Muscle layer of duodenum (tissue), 2 donors: ENCODE measurements around the gene AGO1.
"Not testable (repeated sequence)": the region's sequence is repeated elsewhere in the genome, so short reads cannot be mapped to it uniquely, and the experiment has no call there.

Source experiments
- H3K27ac ChIP-seq: one replicate; pipeline ENCODE4 v1.7.0; 2013; ENCODE audit warnings: mild to moderate bottlenecking, low read length
- H3K27me3 ChIP-seq: one replicate; pipeline ENCODE4 v1.7.0; 2013; ENCODE audit warnings: low read depth, mild to moderate bottlenecking, control low read depth, low read length
- H3K36me3 ChIP-seq, 2 donors: one replicate each; pipeline ENCODE4 v1.7.0; 2013; ENCODE audit warnings: low read length in 2 of 2, control low read depth in 1 of 2, mild to moderate bottlenecking in 1 of 2; ENCODE audit not compliant: insufficient read depth in 2 of 2, control insufficient read depth in 1 of 2
- H3K4me1 ChIP-seq, 2 donors: one replicate each; pipeline ENCODE4 v1.7.0; 2013; ENCODE audit warnings: low read length in 2 of 2, mild to moderate bottlenecking in 2 of 2, control low read depth in 1 of 2, moderate library complexity in 1 of 2; ENCODE audit not compliant: insufficient read depth in 2 of 2, control insufficient read depth in 1 of 2
- H3K4me3 ChIP-seq, 2 donors: one replicate each; pipeline ENCODE4 v1.7.0; 2013; ENCODE audit warnings: low read length in 2 of 2, low read depth in 1 of 2, mild to moderate bottlenecking in 1 of 2
- H3K9me3 ChIP-seq, 2 donors: one replicate each; pipeline ENCODE4 v1.7.0; 2013; ENCODE audit warnings: low read length in 2 of 2, control low read depth in 1 of 2, mild to moderate bottlenecking in 1 of 2; ENCODE audit not compliant: control insufficient read depth in 1 of 2
- donor health status: healthy.

The AGO1 gene

GRCh38 chr1:35888255-35888654, 5.2 kb downstream of the AGO1 start:
- Histone ChIP-seq H3K36me3 (peaks cover 19 to 31% of the 10 kb centered on the region in 2 donors), H3K4me3 (no peak overlapping the region), H3K27me3 (no peaks in the 10 kb centered on the region), H3K4me1 (peaks cover 23 to 27% of the 10 kb centered on the region in 2 donors), H3K9me3 (no peaks in the 10 kb centered on the region), H3K27ac (no peak overlapping the region)

- not testable (repeated sequence) for H3K9me3 ChIP-seq, H3K4me3 ChIP-seq
Observed at GRCh38 chr1:35888981-35889380, 6.0 kb downstream of the AGO1 start.

GRCh38 chr1:35893051-35893879, 10.3 kb downstream of the AGO1 start:
- H3K27me3 ChIP-seq, result no peaks in the 10 kb centered on the region
- H3K36me3 ChIP-seq, result peaks cover 52 to 58% of the 10 kb centered on the region in 2 donors
- no peaks in the 10 kb centered on the region for H3K9me3 ChIP-seq
- H3K4me1 ChIP-seq, result no peaks in the 10 kb centered on the region
- no peak overlapping the region for H3K27ac ChIP-seq
- H3K4me3 ChIP-seq, result no peak overlapping the region

More at GRCh38 chr1:35888981-35889380, 6.0 kb downstream of the AGO1 start:
- not testable (repeated sequence) for H3K27me3 ChIP-seq, H3K27ac ChIP-seq
- peaks cover 26 to 39% of the 10 kb centered on the region in 2 donors for H3K36me3 ChIP-seq
- peaks cover 23 to 26% of the 10 kb centered on the region in 2 donors for H3K4me1 ChIP-seq

DNA sequence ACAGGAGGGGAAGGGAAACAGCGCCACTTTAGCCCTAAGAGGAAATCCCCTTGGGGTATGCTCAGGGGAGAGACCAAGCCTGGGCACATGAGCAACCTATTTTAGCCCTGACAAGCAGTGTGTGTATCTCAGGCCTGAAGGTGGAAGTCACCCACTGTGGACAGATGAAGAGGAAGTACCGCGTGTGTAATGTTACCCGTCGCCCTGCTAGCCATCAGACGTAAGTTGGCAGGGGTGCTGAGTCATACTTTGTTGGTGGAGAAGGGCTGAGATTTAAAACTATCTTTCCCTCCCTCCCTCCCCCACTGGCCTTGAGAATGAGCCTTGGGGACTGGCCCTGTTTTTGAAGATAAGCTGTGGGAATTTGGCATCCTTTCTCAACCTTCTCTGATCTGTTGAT, 11.2 kb downstream of the AGO1 start:
- Histone ChIP-seq H3K4me1 (no peaks in the 10 kb centered on the region), H3K4me3 (no peak overlapping the region), H3K9me3 (no peaks in the 10 kb centered on the region), H3K27ac (no peak overlapping the region), H3K27me3 (no peaks in the 10 kb centered on the region), H3K36me3 (peaks cover 52 to 60% of the 10 kb centered on the region in 2 donors)

DNA sequence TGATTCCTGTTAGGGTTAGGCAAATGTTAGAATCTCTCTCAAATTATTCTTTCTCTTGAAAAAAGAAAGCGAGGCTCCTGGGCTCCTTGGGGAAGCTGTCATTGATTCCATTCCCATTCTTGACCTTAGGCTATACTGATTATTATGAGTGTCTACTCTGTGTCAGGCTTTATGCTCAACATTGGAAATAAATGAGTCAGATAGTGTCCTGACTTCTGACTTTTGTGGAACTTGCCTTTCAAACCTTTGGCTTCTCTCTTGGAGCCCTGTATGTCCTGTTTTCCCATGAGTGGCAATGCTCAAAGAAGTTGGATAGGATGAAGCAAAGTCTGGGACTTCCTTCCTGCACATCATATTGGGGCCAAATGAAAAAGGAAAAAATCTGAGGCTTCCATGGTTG, 11.6 kb downstream of the AGO1 start:
- no peak overlapping the region for H3K27ac ChIP-seq
- peaks cover 52 to 59% of the 10 kb centered on the region in 2 donors for H3K36me3 ChIP-seq
- no peak overlapping the region for H3K4me3 ChIP-seq
- H3K4me1 ChIP-seq, result no peaks in the 10 kb centered on the region
- H3K9me3 ChIP-seq, result no peaks in the 10 kb centered on the region
- no peaks in the 10 kb centered on the region for H3K27me3 ChIP-seq

GRCh38 chr1:35899941-35900340, 16.9 kb downstream of the AGO1 start:
- peaks cover 38 to 66% of the 10 kb centered on the region in 2 donors for H3K36me3 ChIP-seq
- H3K27me3 ChIP-seq, result no peaks in the 10 kb centered on the region
- H3K9me3 ChIP-seq, result no peaks in the 10 kb centered on the region
- H3K4me3 ChIP-seq, result no peak overlapping the region
- no peak overlapping the region for H3K27ac ChIP-seq
- no peaks in the 10 kb centered on the region for H3K4me1 ChIP-seq

DNA sequence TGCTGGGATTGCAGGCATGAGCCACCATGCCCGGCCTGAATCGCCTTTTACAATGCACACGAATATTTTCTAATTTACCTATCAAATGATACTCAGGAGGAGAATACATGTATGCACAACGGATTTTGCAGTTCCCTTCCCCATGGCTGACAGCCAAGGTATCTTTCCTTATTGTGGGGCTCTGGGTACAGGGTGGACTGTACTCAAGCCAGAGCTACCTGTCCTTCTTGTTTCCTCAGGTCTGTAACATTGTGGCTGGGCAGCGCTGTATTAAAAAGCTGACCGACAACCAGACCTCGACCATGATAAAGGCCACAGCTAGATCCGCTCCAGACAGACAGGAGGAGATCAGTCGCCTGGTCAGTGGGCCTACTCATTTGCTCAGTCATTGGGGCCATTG, 18.2 kb downstream of the AGO1 start:
- H3K4me3 ChIP-seq, result no peak overlapping the region
- H3K36me3 ChIP-seq, result peaks cover 31 to 76% of the 10 kb centered on the region in 2 donors
- no peaks in the 10 kb centered on the region for H3K4me1 ChIP-seq
- no peak overlapping the region for H3K27ac ChIP-seq
- no peaks in the 10 kb centered on the region for H3K27me3 ChIP-seq
- no peaks in the 10 kb centered on the region for H3K9me3 ChIP-seq

- Histone ChIP-seq H3K36me3 (peaks cover 32 to 78% of the 10 kb centered on the region in 2 donors), H3K27ac (no peak overlapping the region), H3K27me3 (no peaks in the 10 kb centered on the region), H3K9me3 (no peaks in the 10 kb centered on the region), H3K4me3 (no peak overlapping the region), H3K4me1 (no peaks in the 10 kb centered on the region)
Observed at GRCh38 chr1:35902671-35903070, 19.7 kb downstream of the AGO1 start.

- Histone ChIP-seq H3K4me1 (no peaks in the 10 kb centered on the region), H3K36me3 (peaks cover 67 to 87% of the 10 kb centered on the region in 2 donors), H3K27me3 (no peaks in the 10 kb centered on the region), H3K9me3 (no peaks in the 10 kb centered on the region), H3K4me3 (no peak overlapping the region), H3K27ac (no peak overlapping the region)
Observed at GRCh38 chr1:35914717-35915116, 31.7 kb downstream of the AGO1 start.

- no peak overlapping the region for H3K27ac ChIP-seq
- peaks cover 69 to 88% of the 10 kb centered on the region in 2 donors for H3K36me3 ChIP-seq
Observed at GRCh38 chr1:35915693-35916092, 32.7 kb downstream of the AGO1 start.

DNA sequence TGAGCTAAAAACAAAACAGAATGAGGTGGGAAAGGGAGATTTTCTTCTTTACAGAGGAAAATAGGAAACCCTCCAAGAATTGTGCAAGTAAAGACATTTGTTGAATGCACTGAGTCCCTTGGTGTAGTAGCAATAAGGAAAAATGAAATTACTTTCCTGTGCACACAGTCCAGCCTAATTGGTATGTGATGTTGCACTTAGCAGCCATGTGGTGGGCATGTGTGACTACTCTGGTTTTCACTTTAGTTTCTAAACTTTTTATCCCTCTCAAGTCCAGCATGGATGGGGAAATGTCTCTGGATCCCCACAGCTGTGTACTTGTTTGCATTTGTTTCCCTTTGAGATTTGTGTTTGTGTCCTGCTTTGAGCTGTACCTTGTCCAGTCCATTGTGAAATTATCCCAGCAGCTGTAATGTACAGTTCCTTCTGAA, 40.8 kb downstream of the AGO1 start:
- Histone ChIP-seq H3K9me3 (no peaks in the 10 kb centered on the region), H3K4me1 (no peaks in the 10 kb centered on the region), H3K27me3 (no peaks in the 10 kb centered on the region), H3K36me3 (peaks cover 12 to 33% of the 10 kb centered on the region in 2 donors), H3K27ac (no peak overlapping the region), H3K4me3 (no peak overlapping the region)

More at GRCh38 chr1:35915693-35916092, 32.7 kb downstream of the AGO1 start:
- Histone ChIP-seq H3K9me3 (no peaks in the 10 kb centered on the region), H3K27me3 (no peaks in the 10 kb centered on the region), H3K4me1 (no peaks in the 10 kb centered on the region), H3K4me3 (no peak overlapping the region)
